ENCODE data around the gene NPIPB6.

The NPIPB6 gene

GRCh38 chr16:28320023-28320561 lies 43.2 kb downstream of the NPIPB6 start:
- Histone ChIP-seq H3K4me3 (ENCODE audit: low read length) (no peak overlapping the region), H3K9ac (ENCODE audit: low read depth, low read length) (no peak overlapping the region), H3K36me3 (ENCODE audit: insufficient read depth, low read depth, low read length) (peaks cover 23% of the 10 kb centered on the region), H3K9me3 (ENCODE audit: insufficient read depth, low read depth, low read length) (no peaks in the 10 kb centered on the region), H3K4me1 (ENCODE audit: insufficient read depth, low read length) (no peaks in the 10 kb centered on the region), H3K27ac (ENCODE audit: low read length) (no peak overlapping the region), H3K27me3 (ENCODE audit: insufficient read depth, low read length) (no peaks in the 10 kb centered on the region)

- H3K4me1 ChIP-seq (ENCODE audit: insufficient read depth, low read length), result no peaks in the 10 kb centered on the region
- H3K4me3 ChIP-seq (ENCODE audit: low read length), result no peak overlapping the region
- H3K27ac ChIP-seq (ENCODE audit: low read length), result no peak overlapping the region
- no peak overlapping the region for H3K9ac ChIP-seq (ENCODE audit: low read depth, low read length)
- H3K9me3 ChIP-seq (ENCODE audit: insufficient read depth, low read depth, low read length), result no peaks in the 10 kb centered on the region
- no peaks in the 10 kb centered on the region for H3K27me3 ChIP-seq (ENCODE audit: insufficient read depth, low read length)
- peaks cover 23% of the 10 kb centered on the region for H3K36me3 ChIP-seq (ENCODE audit: insufficient read depth, low read depth, low read length)
Observed at GRCh38 chr16:28319476-28320022, 43.8 kb downstream of the NPIPB6 start.

- H3K27ac ChIP-seq (ENCODE audit: low read length), result no peak overlapping the region
- peaks cover 23% of the 10 kb centered on the region for H3K36me3 ChIP-seq (ENCODE audit: insufficient read depth, low read depth, low read length)
- H3K9me3 ChIP-seq (ENCODE audit: insufficient read depth, low read depth, low read length), result no peaks in the 10 kb centered on the region
- H3K4me3 ChIP-seq (ENCODE audit: low read length), result no peak overlapping the region
- H3K27me3 ChIP-seq (ENCODE audit: insufficient read depth, low read length), result no peaks in the 10 kb centered on the region
- no peak overlapping the region for H3K9ac ChIP-seq (ENCODE audit: low read depth, low read length)
- H3K4me1 ChIP-seq (ENCODE audit: insufficient read depth, low read length), result no peaks in the 10 kb centered on the region
Observed at GRCh38 chr16:28318042-28318744, 45.1 kb downstream of the NPIPB6 start.

GRCh38 chr16:28317040-28317880 lies 46.0 kb downstream of the NPIPB6 start:
- Histone ChIP-seq H3K9me3 (ENCODE audit: insufficient read depth, low read depth, low read length) (no peaks in the 10 kb centered on the region), H3K27ac (ENCODE audit: low read length) (no peak overlapping the region), H3K9ac (ENCODE audit: low read depth, low read length) (no peak overlapping the region), H3K4me3 (ENCODE audit: low read length) (no peak overlapping the region), H3K36me3 (ENCODE audit: insufficient read depth, low read depth, low read length) (peaks cover 23% of the 10 kb centered on the region), H3K27me3 (ENCODE audit: insufficient read depth, low read length) (no peaks in the 10 kb centered on the region), H3K4me1 (ENCODE audit: insufficient read depth, low read length) (no peaks in the 10 kb centered on the region)

GRCh38 chr16:28316054-28316453 lies 47.3 kb downstream of the NPIPB6 start:
- H3K27ac ChIP-seq (ENCODE audit: low read length), result no peak overlapping the region
- no peak overlapping the region for H3K9ac ChIP-seq (ENCODE audit: low read depth, low read length)
- no peaks in the 10 kb centered on the region for H3K27me3 ChIP-seq (ENCODE audit: insufficient read depth, low read length)
- no peaks in the 10 kb centered on the region for H3K4me1 ChIP-seq (ENCODE audit: insufficient read depth, low read length)
- H3K4me3 ChIP-seq (ENCODE audit: low read length), result no peak overlapping the region
- no peaks in the 10 kb centered on the region for H3K9me3 ChIP-seq (ENCODE audit: insufficient read depth, low read depth, low read length)
- peaks cover 23% of the 10 kb centered on the region for H3K36me3 ChIP-seq (ENCODE audit: insufficient read depth, low read depth, low read length)

GRCh38 chr16:28313587-28313986 lies 49.7 kb downstream of the NPIPB6 start:
- Histone ChIP-seq H3K9me3 (ENCODE audit: insufficient read depth, low read depth, low read length) (no peaks in the 10 kb centered on the region), H3K9ac (ENCODE audit: low read depth, low read length) (no peak overlapping the region), H3K27ac (ENCODE audit: low read length) (no peak overlapping the region), H3K4me1 (ENCODE audit: insufficient read depth, low read length) (no peaks in the 10 kb centered on the region), H3K36me3 (ENCODE audit: insufficient read depth, low read depth, low read length) (peaks cover 31% of the 10 kb centered on the region), H3K4me3 (ENCODE audit: low read length) (no peak overlapping the region), H3K27me3 (ENCODE audit: insufficient read depth, low read length) (no peaks in the 10 kb centered on the region)

GRCh38 chr16:28312327-28312726 lies 51.0 kb downstream of the NPIPB6 start:
- Histone ChIP-seq H3K27ac (ENCODE audit: low read length) (no peak overlapping the region), H3K9me3 (ENCODE audit: insufficient read depth, low read depth, low read length) (no peaks in the 10 kb centered on the region), H3K4me3 (ENCODE audit: low read length) (no peak overlapping the region)

GRCh38 chr16:28311913-28312312 lies 51.4 kb downstream of the NPIPB6 start:
- H3K4me3 ChIP-seq (ENCODE audit: low read length), result no peak overlapping the region
- H3K9me3 ChIP-seq (ENCODE audit: insufficient read depth, low read depth, low read length), result no peaks in the 10 kb centered on the region
- H3K9ac ChIP-seq (ENCODE audit: low read depth, low read length), result no peak overlapping the region
- H3K27me3 ChIP-seq (ENCODE audit: insufficient read depth, low read length), result no peaks in the 10 kb centered on the region
- no peak overlapping the region for H3K27ac ChIP-seq (ENCODE audit: low read length)
- peaks cover 22% of the 10 kb centered on the region for H3K36me3 ChIP-seq (ENCODE audit: insufficient read depth, low read depth, low read length)
- H3K4me1 ChIP-seq (ENCODE audit: insufficient read depth, low read length), result no peaks in the 10 kb centered on the region

More at GRCh38 chr16:28312327-28312726, 51.0 kb downstream of the NPIPB6 start:
- Histone ChIP-seq H3K36me3 (ENCODE audit: insufficient read depth, low read depth, low read length) (peaks cover 22% of the 10 kb centered on the region), H3K27me3 (ENCODE audit: insufficient read depth, low read length) (no peaks in the 10 kb centered on the region), H3K9ac (ENCODE audit: low read depth, low read length) (no peak overlapping the region), H3K4me1 (ENCODE audit: insufficient read depth, low read length) (no peaks in the 10 kb centered on the region)

GRCh38 chr16:28311413-28311812 lies 51.9 kb downstream of the NPIPB6 start:
- no peaks in the 10 kb centered on the region for H3K9me3 ChIP-seq (ENCODE audit: insufficient read depth, low read depth, low read length)
- no peaks in the 10 kb centered on the region for H3K4me1 ChIP-seq (ENCODE audit: insufficient read depth, low read length)
- H3K27me3 ChIP-seq (ENCODE audit: insufficient read depth, low read length), result no peaks in the 10 kb centered on the region
- H3K4me3 ChIP-seq (ENCODE audit: low read length), result no peak overlapping the region
- no peak overlapping the region for H3K27ac ChIP-seq (ENCODE audit: low read length)
- peaks cover 22% of the 10 kb centered on the region for H3K36me3 ChIP-seq (ENCODE audit: insufficient read depth, low read depth, low read length)
- no peak overlapping the region for H3K9ac ChIP-seq (ENCODE audit: low read depth, low read length)

- Histone ChIP-seq H3K27ac (ENCODE audit: low read length) (no peak overlapping the region), H3K9me3 (ENCODE audit: insufficient read depth, low read depth, low read length) (no peaks in the 10 kb centered on the region), H3K9ac (ENCODE audit: low read depth, low read length) (no peak overlapping the region), H3K36me3 (ENCODE audit: insufficient read depth, low read depth, low read length) (peaks cover 22% of the 10 kb centered on the region), H3K27me3 (ENCODE audit: insufficient read depth, low read length) (no peaks in the 10 kb centered on the region), H3K4me1 (ENCODE audit: insufficient read depth, low read length) (no peaks in the 10 kb centered on the region), H3K4me3 (ENCODE audit: low read length) (no peak overlapping the region)
Observed at GRCh38 chr16:28310796-28311195, 52.5 kb downstream of the NPIPB6 start.

GRCh38 chr16:28309811-28310311 lies 53.4 kb downstream of the NPIPB6 start:
- H3K4me3 ChIP-seq (ENCODE audit: low read length), result no peak overlapping the region
- no peaks in the 10 kb centered on the region for H3K9me3 ChIP-seq (ENCODE audit: insufficient read depth, low read depth, low read length)
- peaks cover 24% of the 10 kb centered on the region for H3K36me3 ChIP-seq (ENCODE audit: insufficient read depth, low read depth, low read length)
- H3K4me1 ChIP-seq (ENCODE audit: insufficient read depth, low read length), result no peaks in the 10 kb centered on the region
- no peaks in the 10 kb centered on the region for H3K27me3 ChIP-seq (ENCODE audit: insufficient read depth, low read length)
- no peak overlapping the region for H3K9ac ChIP-seq (ENCODE audit: low read depth, low read length)
- no peak overlapping the region for H3K27ac ChIP-seq (ENCODE audit: low read length)

Data from iPS-20b (cell line).